Mesothelial cell of epicardium (in vitro differentiated cells): ENCODE measurements around the gene MAP2K6. TPM values are rescaled to one million over a fixed set of nuclear protein-coding genes. Genes with fewer than 3 reads are reported as not detected.

Experiments used
- DNase-seq, 2 experiments: peaks; one replicate each; pipeline ENCODE4 v3.0.0; 2021; ENCODE audit warnings: low spot score in 2 of 2; ENCODE audit not compliant: unreplicated experiment in 2 of 2
- H3K27ac Mint-ChIP-seq: 2 replicates; pipeline ENCODE4 v1.8.0; 2021; ENCODE audit warnings: mixed read lengths
- H3K27me3 Mint-ChIP-seq: 2 replicates; pipeline ENCODE4 v1.8.0; 2021; ENCODE audit warnings: low read depth, mixed read lengths
- H3K36me3 Mint-ChIP-seq: 2 replicates; pipeline ENCODE4 v1.8.0; 2021; ENCODE audit warnings: mixed read lengths
- H3K4me1 Mint-ChIP-seq: 2 replicates; pipeline ENCODE4 v1.8.0; 2021; ENCODE audit warnings: mixed read lengths
- H3K4me3 Mint-ChIP-seq: 2 replicates; pipeline ENCODE4 v1.8.0; 2021; ENCODE audit warnings: mild to moderate bottlenecking, moderate library complexity, mixed read lengths
- H3K9me3 Mint-ChIP-seq: 2 replicates; pipeline ENCODE4 v1.8.0; 2021; ENCODE audit warnings: mixed read lengths
- total RNA-seq: library from RNA; stranded (reverse); gene quantifications from 3 replicates; pipeline ENCODE4 v1.2.1, GENCODE V29; 2021
- TF ChIP-seq, protein P1 (sequence below): fragments of 200-600 bp; sonication (generic); IDR thresholded peaks from one replicate; pipeline ENCODE4 v1.5.0; 2021; ENCODE audit warnings: antibody characterized with exemption; ENCODE audit not compliant: unreplicated experiment

The MAP2K6 gene
- total RNA-seq, 1 donor from 2014 or later, result 21.2 TPM

DNA sequence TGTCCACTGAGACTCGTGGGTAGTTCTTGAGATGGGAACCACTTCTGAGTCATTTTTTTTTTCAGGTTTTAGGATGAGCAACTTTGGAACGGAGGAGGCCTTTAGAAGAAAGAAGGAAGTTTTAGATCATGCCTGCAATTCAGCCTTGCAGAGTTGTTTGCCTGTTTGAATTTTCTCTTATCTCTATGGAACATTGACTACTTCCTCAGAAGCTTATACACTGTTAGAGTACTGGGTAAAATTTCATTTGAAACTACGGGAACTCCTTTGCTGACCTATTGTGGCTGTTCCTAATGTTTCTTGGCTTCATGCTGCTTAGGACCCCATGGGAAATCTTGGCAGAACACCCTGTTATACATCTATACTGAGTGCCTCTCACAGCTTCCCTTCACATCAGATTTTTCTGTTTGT lies 70.8 kb downstream of the MAP2K6 start:
- H3K9me3 Mint-ChIP-seq, result no peaks in the 10 kb centered on the region
- H3K27me3 Mint-ChIP-seq, result no peaks in the 10 kb centered on the region
- H3K27ac Mint-ChIP-seq, result no peak overlapping the region
- DNase-seq, result no peak
- no peak overlapping the region for H3K4me3 Mint-ChIP-seq
- H3K4me1 Mint-ChIP-seq, result peaks cover 13% of the 10 kb centered on the region
- H3K36me3 Mint-ChIP-seq, result no peaks in the 10 kb centered on the region
- TF ChIP-seq, protein P1, sequence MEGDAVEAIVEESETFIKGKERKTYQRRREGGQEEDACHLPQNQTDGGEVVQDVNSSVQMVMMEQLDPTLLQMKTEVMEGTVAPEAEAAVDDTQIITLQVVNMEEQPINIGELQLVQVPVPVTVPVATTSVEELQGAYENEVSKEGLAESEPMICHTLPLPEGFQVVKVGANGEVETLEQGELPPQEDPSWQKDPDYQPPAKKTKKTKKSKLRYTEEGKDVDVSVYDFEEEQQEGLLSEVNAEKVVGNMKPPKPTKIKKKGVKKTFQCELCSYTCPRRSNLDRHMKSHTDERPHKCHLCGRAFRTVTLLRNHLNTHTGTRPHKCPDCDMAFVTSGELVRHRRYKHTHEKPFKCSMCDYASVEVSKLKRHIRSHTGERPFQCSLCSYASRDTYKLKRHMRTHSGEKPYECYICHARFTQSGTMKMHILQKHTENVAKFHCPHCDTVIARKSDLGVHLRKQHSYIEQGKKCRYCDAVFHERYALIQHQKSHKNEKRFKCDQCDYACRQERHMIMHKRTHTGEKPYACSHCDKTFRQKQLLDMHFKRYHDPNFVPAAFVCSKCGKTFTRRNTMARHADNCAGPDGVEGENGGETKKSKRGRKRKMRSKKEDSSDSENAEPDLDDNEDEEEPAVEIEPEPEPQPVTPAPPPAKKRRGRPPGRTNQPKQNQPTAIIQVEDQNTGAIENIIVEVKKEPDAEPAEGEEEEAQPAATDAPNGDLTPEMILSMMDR, result no peak

DNA sequence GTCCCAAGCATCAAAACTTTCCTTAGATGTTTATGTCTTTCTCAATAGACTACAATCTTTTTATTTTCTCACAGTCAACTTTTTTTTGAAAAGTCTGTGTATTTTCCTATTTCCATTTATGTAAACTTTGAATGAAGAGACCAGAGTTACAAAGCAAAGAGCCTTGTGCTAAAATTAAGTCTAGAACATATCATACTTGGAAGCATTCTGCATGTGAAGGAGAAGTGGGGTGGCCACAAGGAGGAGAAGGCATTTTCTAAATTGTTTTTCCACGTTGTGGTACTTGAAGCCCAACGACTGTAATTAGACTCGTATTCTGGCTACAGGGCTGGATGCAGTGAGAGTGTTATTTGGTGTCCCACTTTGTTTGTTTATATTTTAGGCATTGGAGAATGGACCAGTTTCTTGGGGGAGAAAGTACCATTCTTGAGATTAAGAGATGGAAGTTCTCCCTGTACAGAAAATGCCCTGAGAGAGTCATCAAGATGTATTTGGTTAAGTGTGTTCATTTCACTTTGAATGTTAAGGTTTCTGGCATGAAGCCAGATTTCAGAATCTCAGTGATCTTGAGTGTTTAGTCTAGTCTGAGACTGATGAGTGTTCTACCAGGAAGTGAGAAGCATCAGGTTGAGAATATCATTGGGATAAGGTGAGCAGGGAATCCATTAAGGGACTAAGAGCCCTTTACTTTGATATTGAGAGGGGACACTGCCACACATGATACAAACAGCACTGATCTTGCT lies 71.6 kb downstream of the MAP2K6 start:
- no peak for DNase-seq
- no peaks in the 10 kb centered on the region for H3K36me3 Mint-ChIP-seq
- H3K27ac Mint-ChIP-seq, result no peak overlapping the region
- TF ChIP-seq, protein P1, result no peak
- H3K27me3 Mint-ChIP-seq, result no peaks in the 10 kb centered on the region
- peaks cover 13% of the 10 kb centered on the region for H3K4me1 Mint-ChIP-seq
- no peak overlapping the region for H3K4me3 Mint-ChIP-seq
- no peaks in the 10 kb centered on the region for H3K9me3 Mint-ChIP-seq

DNA sequence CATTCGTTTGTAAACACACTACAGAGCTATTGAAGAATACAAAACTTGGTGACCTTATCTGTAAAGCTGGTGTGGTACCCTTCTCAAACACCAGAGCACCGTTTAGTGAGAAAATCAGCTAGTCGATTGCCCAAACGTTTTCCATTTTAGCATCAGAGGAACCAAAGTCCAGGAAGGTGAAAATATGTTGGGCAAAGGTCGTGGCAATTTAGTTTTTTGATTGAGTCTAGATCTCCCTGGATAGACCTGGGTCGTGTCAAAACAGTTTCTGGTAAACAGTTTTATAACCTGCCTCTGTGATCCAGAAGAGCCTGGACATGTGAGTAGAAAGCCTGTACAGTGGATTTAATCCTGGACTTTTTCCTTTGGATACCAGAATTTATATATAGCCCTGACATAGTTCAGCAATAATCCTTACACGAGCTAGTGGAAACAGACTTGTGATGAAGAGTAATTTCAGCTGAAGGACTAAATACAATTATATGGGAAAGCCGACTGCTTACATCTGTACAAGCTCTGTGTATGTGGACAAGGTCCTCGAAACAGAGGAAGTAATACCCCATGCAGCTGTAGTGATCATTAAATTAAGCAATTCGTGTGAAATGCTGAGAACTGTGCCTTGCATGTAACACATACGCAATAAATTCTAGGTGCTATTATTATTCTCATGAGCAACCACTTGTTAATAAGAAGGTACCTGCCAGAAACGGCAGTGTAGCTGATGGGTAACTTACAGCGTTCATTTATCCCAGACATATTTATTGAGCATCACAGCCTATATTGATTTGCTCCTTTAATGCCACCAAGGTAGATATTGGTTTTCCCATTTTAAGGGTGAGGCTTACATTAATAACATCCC lies 72.5 kb downstream of the MAP2K6 start:
- Mint-ChIP-seq H3K36me3 (no peaks in the 10 kb centered on the region), H3K4me3 (no peak overlapping the region), H3K27ac (no peak overlapping the region), H3K4me1 (peaks cover 14% of the 10 kb centered on the region), H3K9me3 (no peaks in the 10 kb centered on the region), H3K27me3 (no peaks in the 10 kb centered on the region)
- TF ChIP-seq, protein P1, result no peak
- no peak for DNase-seq

DNA sequence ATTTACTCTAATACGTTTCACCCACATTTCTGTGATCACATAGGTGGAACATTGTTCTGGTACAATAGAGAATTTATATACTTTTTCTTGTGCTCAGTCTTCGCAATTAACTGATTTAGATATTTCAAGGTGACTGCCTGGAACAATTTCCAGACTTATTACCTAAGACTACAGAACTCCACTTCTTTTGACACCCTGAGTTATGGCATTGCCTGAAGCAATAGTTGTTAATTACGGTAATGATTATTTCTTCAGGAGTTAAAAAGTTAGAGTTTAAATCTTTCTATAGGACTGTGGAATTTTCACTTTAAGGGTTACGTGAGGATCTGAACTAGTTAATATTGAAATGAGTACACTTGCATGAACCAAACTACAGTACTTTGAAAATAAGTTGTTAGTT lies 74.8 kb downstream of the MAP2K6 start:
- Mint-ChIP-seq H3K9me3 (no peaks in the 10 kb centered on the region), H3K4me3 (no peak overlapping the region), H3K36me3 (no peaks in the 10 kb centered on the region), H3K27ac (no peak overlapping the region), H3K4me1 (peaks cover 20% of the 10 kb centered on the region), H3K27me3 (no peaks in the 10 kb centered on the region)
- TF ChIP-seq, protein P1, result no peak
- no peak for DNase-seq

DNA sequence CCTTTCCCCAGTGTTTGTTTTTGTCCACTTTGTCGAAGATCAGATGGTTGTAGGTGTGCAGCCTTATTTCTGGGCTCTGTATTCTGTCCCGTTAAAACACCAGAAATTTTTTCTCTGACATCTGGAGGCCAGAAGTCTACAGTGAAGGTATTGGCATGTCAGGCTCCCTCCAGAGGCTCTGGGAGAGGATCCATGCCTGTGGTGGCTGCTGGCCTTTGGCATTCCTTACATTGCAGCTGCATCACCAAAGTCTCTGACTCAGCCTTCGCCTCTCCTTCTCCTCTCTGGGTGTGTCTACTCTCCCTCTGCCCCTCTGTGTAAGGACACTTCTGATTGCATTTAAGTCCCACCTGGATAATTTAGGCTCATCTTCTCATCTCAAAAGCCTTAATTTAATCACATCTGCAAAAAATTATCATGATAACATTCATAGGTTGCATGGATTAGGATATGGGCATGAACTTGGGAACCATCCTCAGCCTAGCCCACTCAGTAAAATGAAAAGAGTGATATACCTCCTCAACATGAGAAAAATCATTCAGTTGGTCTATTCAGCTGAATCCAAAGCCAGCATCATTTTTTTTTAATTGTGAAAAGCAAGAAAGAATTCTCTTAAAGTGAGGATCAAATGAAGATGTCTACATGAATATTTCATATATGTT lies 78.0 kb downstream of the MAP2K6 start:
- H3K27ac Mint-ChIP-seq, result no peak overlapping the region
- no peaks in the 10 kb centered on the region for H3K9me3 Mint-ChIP-seq
- H3K4me1 Mint-ChIP-seq, result peaks cover 6% of the 10 kb centered on the region
- no peak for DNase-seq
- TF ChIP-seq, protein P1, result no peak
- no peaks in the 10 kb centered on the region for H3K36me3 Mint-ChIP-seq
- H3K4me3 Mint-ChIP-seq, result no peak overlapping the region
- H3K27me3 Mint-ChIP-seq, result no peaks in the 10 kb centered on the region
